IPS-18c (cell line): ENCODE measurements around the gene THSD7A.

Experiments
- H3K4me3 ChIP-seq: 2 replicates; pipeline ENCODE4 v1.7.0; 2013; ENCODE audit warnings: low read depth, mild to moderate bottlenecking, low read length, moderate library complexity; ENCODE audit not compliant: insufficient read depth
- H3K9me3 ChIP-seq: one replicate; pipeline ENCODE4 v1.6.1; 2013; ENCODE audit warnings: mild to moderate bottlenecking, low read length, moderate library complexity; ENCODE audit not compliant: control insufficient read depth, insufficient read depth

The THSD7A gene

DNA sequence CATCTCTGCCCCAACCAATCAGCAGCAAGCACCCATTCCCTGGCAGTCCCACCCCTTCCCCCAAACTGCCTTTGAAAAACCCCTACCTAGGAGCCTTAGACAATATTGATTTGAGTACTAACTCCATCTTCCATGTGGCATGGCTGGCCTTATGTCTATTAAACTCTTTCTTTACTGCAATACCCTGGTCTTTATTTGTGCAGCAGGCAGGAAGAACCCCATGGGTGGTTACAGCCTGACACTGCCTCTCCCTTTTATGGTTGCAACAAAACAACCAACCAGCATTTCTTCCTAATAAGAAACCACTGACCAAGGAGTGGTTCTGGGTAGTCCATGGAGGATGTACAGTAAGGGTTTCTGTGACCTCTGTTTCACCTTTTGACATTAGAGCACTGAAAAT lies 418.1 kb downstream of the THSD7A start:
- Histone ChIP-seq H3K9me3 (no peaks in the 10 kb centered on the region), H3K4me3 (no peak overlapping the region)

DNA sequence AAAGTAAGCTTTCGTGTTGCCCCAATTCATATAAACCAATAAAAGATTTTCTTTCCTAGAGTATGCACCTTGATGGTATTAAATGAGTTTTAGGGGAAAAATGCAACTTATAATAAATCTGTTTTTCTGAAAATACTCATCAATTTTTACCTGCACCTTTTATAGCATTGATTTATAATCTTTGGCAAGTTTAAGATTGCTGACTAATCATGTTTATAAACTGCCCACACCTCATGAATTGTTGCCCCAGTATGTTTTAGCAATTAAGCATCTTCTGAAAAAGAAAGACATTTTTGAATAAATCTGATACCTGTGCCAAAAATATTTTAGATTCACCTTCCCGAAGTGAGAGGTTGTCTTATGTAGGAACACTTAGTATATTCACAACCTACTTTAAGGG lies 420.0 kb downstream of the THSD7A start:
- no peaks in the 10 kb centered on the region for H3K9me3 ChIP-seq
- no peak overlapping the region for H3K4me3 ChIP-seq

DNA sequence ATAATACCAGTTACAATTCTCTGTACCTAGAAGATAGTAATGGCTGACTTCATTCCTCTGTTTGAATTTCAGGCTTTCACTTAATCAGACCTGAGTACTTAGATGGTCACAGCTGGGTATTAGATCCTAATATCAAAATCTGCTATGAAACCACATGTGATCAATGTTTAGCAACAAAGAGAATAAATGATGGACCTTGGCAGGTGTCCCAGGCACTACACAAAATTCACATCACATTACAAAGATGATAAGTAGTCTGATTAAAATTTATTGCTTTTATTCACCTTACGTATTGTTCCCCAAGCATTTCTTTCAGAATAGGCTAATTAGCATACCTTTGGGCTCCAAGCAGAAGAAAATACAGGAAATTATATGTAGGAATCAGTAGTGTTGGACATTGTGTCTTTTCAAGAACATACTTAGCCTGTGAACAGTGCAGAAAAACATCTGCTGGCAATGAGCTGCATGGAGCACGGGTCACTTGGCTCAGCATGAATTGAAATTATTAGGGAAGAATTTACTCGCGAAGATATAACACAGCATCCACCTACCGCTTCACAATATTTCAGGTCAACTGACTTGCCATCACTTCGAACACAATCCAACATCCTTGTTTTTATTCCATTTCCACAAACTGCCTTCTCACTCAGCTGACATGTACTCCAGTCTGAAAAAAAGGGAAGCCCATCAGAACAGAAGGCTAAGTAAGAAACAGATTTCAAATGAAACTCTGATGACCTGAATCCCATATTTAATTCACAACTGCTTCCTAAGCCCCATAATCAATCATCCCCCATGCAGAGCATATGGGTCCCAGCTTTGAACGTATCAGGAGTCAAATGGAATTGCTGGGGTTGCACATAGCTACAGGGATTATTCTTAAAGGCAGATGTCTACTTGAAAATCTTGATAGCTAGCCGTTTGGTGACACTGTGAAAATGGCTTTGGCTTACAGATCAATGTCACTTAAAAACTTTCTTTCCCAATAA lies 421.0 kb downstream of the THSD7A start:
- Histone ChIP-seq H3K9me3 (no peaks in the 10 kb centered on the region), H3K4me3 (no peak overlapping the region)

DNA sequence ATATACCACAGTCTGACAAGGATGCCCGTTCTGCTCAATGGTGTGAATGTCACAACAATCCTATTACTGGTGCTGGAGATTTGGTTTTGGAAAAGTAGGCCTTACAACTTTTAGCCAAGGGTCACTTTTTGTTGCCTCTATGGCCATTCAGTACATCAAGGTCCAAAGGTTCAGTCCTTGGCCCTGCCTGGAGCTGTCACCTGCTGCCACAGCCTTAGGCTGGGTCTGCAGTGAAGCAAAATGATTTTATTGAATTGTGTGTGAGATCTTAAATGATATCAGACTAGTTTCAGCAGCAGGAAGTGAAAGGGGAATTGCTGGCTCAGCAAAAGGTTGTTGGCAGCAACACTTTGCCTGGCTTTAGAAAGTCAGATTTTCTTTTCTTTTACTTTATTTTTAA lies 427.6 kb downstream of the THSD7A start:
- Histone ChIP-seq H3K9me3 (no peaks in the 10 kb centered on the region), H3K4me3 (no peak overlapping the region)

DNA sequence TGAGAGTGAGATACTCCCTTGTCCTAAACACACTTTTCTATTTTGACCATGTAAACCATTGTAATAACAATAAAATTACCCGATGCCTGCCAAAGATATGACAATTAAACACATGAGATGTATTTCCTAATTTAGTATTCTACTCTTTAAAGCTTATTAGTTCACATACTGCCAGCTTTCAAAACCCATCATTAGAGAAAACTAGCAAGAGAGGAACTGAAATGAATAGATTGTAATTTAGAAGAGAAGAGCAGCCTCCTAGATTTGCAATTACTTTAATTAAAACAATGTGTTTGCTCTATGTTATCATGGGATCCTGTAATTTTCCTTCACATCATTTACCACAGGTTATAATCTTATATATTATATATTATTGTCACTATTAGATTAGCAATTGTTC lies 428.2 kb downstream of the THSD7A start:
- Histone ChIP-seq H3K9me3 (no peaks in the 10 kb centered on the region), H3K4me3 (no peak overlapping the region)

DNA sequence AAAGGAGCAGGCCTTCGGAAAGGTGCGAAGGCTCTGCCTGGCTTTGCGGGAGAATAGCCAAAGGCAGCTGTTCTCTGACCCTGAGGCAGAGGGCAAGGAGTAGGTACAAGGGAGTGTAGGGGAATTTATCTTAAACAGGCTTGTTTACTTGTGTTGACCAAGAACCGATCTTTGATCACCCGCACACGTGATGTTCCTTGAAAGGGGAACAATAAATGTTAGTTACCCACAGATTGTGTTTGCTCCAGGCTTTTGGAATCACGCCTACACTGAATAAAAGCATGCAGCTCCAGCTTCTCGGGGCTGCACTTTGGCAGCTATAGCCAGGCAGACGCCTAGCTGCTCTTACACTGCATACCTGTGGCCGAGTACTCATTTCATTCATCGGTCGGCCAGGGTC lies 437.6 kb downstream of the THSD7A start:
- Histone ChIP-seq H3K9me3 (no peaks in the 10 kb centered on the region), H3K4me3 (no peak overlapping the region)

DNA sequence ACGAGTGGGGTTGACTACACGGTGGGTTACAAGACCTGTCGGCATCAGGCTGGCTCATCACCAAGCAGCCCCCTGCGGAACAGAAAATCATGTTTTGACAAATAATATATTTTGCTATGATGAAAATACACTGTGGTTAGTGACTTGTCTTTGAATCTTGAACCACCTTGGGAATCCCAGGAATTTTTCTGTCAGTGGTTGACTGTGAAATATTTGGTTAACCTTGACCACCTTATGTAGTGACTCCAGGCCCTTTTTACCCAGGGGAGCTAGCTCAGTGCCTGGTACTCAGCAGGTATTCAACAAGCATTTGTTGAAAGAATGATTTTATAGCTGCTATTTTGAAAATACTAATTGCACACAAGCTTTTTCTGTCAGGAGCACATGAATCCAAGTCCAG lies 452.4 kb downstream of the THSD7A start:
- Histone ChIP-seq H3K4me3 (no peak overlapping the region), H3K9me3 (no peaks in the 10 kb centered on the region)

DNA sequence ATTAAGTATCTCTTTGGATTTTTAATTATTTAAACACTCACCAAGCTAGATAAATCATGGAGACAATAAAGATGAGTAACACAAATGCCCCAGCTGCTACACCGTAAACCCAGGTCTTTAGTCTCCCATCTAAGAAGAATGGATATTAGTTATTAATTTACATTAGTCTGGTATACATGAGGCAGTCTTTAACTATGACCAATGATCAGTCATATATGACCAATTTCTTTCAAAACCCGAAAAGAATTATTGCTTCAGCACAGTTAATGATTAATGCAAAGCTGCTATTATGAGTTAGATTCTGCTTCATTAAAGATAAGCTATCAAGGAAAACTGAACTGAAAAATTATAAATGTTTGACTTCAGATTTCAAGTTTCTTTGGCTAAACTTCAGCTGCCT lies 455.5 kb downstream of the THSD7A start:
- no peaks in the 10 kb centered on the region for H3K9me3 ChIP-seq
- H3K4me3 ChIP-seq = no peak overlapping the region

DNA sequence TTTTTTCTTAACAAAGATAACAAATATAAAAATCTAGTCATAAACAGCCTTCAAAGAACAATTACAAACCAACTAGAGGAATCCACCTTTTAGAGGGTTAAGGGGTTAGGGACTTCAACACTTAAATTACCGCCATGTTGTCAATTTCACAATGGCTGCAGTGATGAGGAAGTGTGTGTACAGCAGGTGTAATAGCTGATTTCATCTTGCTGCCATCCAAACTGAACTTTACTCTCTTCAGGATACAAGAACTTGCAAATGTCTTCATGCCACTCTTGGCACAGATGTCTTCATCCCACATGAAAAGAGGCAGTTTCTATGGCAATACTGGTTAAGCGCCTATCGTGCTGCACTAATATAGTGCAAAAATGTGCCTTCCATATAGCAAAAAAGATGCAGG lies 457.4 kb downstream of the THSD7A start:
- H3K4me3 ChIP-seq = no peak overlapping the region
- H3K9me3 ChIP-seq = no peaks in the 10 kb centered on the region

DNA sequence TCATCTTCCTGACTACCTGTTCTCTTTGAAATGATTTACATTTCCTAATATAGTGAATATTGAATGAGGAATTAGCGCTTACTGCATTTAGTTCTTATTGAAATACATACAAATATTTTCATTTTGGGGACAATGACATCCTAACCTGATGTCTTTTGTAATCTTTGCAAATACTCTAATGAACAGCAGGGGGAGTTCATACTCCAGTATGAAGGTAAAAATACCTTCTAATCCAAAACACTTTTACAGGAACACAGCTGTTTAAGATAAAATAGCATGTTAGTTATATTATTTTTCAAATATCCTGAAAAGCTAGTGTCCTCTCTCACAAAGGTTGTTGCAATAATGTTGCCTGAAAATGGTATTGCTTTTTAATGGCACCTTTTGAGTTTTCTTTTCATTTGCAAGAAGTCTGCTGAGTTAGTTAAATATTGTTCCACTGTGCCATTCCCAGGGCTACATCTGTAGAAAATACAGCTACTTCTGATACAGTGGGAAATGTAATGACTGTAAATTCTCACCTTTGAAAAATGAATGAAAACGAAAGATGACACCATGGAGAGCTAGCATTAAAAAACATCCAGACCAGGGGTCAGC lies 458.4 kb downstream of the THSD7A start:
- H3K4me3 ChIP-seq = no peak overlapping the region
- no peaks in the 10 kb centered on the region for H3K9me3 ChIP-seq

DNA sequence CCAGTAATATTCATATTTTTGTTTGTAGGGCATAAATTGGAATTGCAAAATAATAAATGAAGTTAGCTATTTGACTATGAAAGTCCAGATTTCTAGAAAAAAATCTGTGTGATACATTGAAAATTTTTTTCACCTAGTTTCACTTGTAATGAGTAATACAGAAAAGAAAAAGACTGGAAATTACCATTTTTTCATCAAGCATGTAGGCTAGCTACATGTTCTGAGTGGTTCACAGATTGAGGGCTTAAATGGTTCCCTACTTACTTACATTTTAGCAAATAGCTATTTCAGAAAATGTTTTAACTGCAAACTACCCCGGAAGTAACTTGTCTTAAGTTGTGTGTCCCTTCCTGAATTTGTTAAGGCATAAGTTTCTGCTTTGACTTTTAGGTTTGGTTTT lies 462.3 kb downstream of the THSD7A start:
- H3K9me3 ChIP-seq = no peaks in the 10 kb centered on the region
- H3K4me3 ChIP-seq = no peak overlapping the region

DNA sequence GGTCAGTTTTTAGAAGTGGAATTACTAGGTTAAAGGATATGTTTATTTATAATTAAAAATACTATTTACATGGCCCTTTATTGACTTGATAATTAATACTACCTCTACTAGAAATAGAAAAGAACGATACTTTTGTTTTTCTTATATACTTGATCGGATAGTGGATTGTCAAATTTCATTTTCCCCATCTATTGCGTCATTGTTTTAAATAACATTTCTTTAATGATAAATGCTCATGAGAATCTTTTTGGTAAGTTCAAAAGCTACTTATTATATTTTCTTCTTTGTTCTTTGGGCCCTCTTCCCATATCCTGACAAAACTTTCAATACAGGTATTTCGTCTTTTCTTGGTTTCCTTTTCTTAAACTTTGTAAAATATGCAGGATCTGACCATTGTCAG lies 465.9 kb downstream of the THSD7A start:
- H3K4me3 ChIP-seq = no peak overlapping the region
- H3K9me3 ChIP-seq = no peaks in the 10 kb centered on the region

DNA sequence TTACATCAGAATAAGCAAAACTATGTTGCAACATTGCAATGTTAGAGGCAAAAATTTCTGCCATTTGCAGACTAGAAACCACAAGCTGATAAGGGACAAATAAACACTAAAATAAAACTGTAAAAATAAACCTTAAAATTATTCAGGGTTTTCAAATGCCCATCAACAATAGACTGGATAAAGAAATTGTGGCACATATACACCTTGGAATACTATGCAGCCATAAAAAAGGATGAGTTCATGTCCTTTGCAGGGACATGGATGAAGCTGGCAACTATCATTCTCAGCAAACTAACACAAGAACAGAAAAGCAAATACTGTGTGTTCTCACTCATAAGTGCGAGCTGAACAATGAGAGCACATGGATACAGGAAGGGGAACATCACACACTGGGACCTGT lies 473.4 kb downstream of the THSD7A start:
- H3K9me3 ChIP-seq = no peaks in the 10 kb centered on the region
- no peak overlapping the region for H3K4me3 ChIP-seq

DNA sequence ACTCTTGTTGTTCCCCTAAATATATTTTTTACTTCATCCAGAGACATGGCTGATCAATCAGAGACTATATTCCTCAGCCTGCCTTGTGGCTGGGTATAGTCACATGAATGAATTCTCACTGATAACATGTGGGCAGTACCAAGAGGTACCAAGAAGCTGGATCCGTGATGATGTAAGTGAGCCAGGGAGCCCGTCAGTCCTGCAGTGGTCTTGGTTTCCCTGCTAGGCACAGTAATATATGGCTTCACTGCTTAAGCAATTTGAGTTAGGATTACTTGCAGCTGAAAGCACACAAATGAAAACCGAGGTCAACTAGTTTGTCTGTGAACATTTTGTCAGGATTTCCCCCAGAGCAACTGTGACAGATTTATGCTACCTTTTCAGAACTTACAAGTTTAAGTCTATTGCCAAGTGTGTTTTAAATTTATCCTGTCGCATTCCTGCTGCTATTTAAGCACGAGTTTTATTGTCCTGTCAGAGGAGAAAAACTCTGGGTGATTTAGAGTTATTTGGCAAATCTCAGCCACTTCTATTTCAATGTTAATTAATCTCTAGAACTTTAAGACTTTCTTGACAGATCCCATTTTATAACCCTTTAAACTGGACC lies 476.5 kb downstream of the THSD7A start:
- Histone ChIP-seq H3K4me3 (no peak overlapping the region), H3K9me3 (no peaks in the 10 kb centered on the region)

DNA sequence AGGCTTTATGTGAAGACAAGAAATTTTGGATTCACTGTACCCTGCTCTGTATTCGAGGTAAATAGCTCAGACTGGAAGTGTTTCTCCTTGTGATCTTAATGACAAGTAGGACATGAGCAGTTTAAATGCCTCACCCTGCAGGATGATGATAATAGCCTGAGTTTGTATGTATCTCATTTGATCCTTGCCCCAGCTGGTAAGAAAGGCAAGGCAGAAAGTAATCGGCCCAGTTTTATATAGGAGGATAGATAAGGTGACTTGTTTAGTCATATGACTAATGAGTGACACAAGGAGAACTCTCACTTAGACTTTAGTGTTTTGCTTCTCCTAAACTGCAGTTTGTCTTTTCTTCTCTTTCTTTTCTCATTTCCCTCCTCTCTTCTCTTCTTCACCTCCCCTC lies 485.7 kb downstream of the THSD7A start:
- Histone ChIP-seq H3K9me3 (no peaks in the 10 kb centered on the region), H3K4me3 (no peak overlapping the region)

DNA sequence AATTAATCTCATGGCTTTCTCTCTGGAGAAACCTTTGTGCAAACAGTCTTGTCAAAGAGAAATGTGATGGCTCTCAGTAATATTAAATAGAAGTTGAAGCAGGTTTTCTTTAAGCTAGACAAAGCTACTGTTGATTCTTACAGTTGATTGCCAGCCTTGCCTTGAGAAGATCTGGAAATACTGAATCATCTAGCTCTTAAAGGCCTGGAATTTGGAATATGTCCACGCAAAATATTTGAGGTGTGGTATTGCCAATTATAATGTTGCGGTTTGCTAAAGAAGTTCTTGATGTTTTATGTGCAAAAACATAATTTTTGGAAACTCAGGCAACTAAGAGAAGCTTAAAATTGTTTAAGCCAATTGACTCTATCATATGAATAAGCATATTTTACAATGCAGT lies 486.4 kb downstream of the THSD7A start:
- H3K4me3 ChIP-seq = no peak overlapping the region
- no peaks in the 10 kb centered on the region for H3K9me3 ChIP-seq

DNA sequence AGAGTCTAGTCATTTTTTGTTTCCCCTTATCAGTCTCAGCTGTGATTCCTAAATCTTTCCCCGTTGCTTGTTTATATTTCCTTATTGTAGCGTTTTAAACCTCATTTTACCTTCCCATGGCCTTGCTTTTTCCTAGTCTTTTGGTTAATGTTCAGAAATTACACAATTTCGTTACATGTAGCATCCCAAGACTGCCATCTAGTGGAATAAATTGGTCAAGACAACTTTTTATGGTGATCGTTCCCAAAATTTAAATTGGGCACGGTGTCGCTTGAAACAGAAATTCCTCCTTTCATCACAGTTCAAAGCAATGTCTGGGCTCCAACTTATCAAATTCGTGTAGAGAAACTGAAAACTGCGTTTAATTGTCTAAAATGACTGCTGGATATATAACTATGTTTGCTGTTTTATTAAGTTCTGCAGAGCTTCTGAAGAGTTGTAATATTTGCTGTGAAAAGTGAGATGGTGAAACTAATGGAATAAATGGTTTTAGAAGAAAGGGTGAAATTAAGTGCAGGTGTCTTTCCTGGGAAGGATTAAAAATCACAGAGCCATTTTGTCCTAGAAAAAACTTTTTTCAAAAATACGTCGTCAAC lies 488.1 kb downstream of the THSD7A start:
- no peaks in the 10 kb centered on the region for H3K9me3 ChIP-seq

DNA sequence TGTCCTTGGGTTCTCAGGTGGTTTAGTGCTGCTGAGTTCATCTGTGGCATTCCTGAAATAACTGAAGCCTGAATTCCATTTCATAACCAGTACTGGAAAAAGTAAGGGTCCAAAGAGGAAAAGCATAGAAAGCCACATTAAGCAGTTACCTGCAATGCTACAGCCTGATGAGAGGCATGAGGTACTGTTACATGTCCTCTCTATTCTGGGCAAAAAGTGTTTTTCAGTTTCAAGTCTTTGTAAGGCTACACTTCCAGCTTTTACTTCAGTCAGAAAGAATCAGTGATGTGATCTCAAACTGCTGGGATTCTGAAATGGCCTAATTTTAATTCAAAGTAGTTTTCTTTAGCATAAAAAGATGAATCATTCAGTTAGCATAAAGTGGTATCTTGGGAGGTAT lies 488.9 kb downstream of the THSD7A start:
- H3K4me3 ChIP-seq = no peak overlapping the region
- no peaks in the 10 kb centered on the region for H3K9me3 ChIP-seq

More for the DNA sequence above, 488.1 kb downstream of the THSD7A start:
- no peak overlapping the region for H3K4me3 ChIP-seq
